Glomerular endothelial cell (primary cell): ENCODE results near the gene TTC36. TPM values are rescaled to one million over a fixed set of nuclear protein-coding genes. Genes with fewer than 3 reads are reported as not detected.
A peak's percentile ranks its signal among the peaks of the same experiment; 100 is the strongest.
"Not testable (repeated sequence)": the region's sequence is repeated elsewhere in the genome, so short reads cannot be mapped to it uniquely, and the experiment has no call there.

Source experiments
- DNase-seq: peaks from one replicate; pipeline ENCODE4 v3.0.0-alpha.2; 2011; ENCODE audit warnings: low read depth, low spot score; ENCODE audit errors: extremely low read depth
- total RNA-seq: library from RNA; depleted of rRNA; stranded (reverse); fragments of >200 nt; gene quantifications from 2 replicates; pipeline ENCODE4 v1.2.3, GENCODE V29; 2015

The TTC36 gene
- 2.5 and 2.6 TPM in 2 replicates for total RNA-seq

GRCh38 chr11:118527109-118527508 is at the start of gene TTC36:
TTC36 (plus strand) TSS chr11:118527474; CDS start chr11:118527495, 21 bp downstream.
- DNase-seq, result no peak

GRCh38 chr11:118481238-118481637 is 46.0 kb upstream of the TTC36 start:
- not testable (repeated sequence) for DNase-seq

GRCh38 chr11:118484405-118484804 is 42.9 kb upstream of the TTC36 start:
- no peak for DNase-seq

GRCh38 chr11:118485273-118485672 is 42.0 kb upstream of the TTC36 start:
- DNase-seq, result no peak

GRCh38 chr11:118488480-118489109 is 38.7 kb upstream of the TTC36 start:
- DNase-seq, result peak; percentile 55

GRCh38 chr11:118491041-118491440 is 36.2 kb upstream of the TTC36 start:
- no peak for DNase-seq

GRCh38 chr11:118497831-118498230 is 29.4 kb upstream of the TTC36 start:
- DNase-seq, result no peak

- no peak for DNase-seq
These were observed 24.1 kb upstream of the TTC36 start for GRCh38 chr11:118503216-118503615.

GRCh38 chr11:118511601-118512000 is 15.7 kb upstream of the TTC36 start:
- no peak for DNase-seq

GRCh38 chr11:118514103-118514502 is 13.2 kb upstream of the TTC36 start:
- no peak for DNase-seq

GRCh38 chr11:118519549-118519948 is 7.7 kb upstream of the TTC36 start:
- DNase-seq, result no peak

GRCh38 chr11:118521892-118522311 is 5.4 kb upstream of the TTC36 start:
- DNase-seq, result no peak

GRCh38 chr11:118522571-118523072 is 4.7 kb upstream of the TTC36 start:
- no peak for DNase-seq

- no peak for DNase-seq
These were observed 2.9 kb upstream of the TTC36 start for GRCh38 chr11:118524356-118524755.

- no peak for DNase-seq
These were observed 2.4 kb upstream of the TTC36 start for GRCh38 chr11:118524757-118525470.

- DNase-seq, result no peak
These were observed 586 bp upstream of the TTC36 start for GRCh38 chr11:118526688-118527087.

GRCh38 chr11:118528511-118528910 is 1.2 kb downstream of the TTC36 start:
- DNase-seq, result no peak

- DNase-seq, result no peak
These were observed 2.4 kb downstream of the TTC36 start for GRCh38 chr11:118529584-118530175.

- DNase-seq, result no peak
These were observed 3.0 kb downstream of the TTC36 start for GRCh38 chr11:118530180-118530682.

GRCh38 chr11:118530683-118531596 is 3.7 kb downstream of the TTC36 start, which contains the start of gene TMEM25:
TMEM25 (plus strand) TSS chr11:118531192; CDS start chr11:118531802, 610 bp downstream.
- DNase-seq, result no peak
